OCI-LY3 (cell line): ENCODE data around the gene SPC24.
"Not testable (repeated sequence)": the region's sequence is repeated elsewhere in the genome, so short reads cannot be mapped to it uniquely, and the experiment has no call there.

Experiments used
- H2AFZ ChIP-seq: fragments of 200-600, 300-600 bp; shearing (Covaris generic); 2 replicates; pipeline ENCODE4 v1.6.0; 2014; ENCODE audit warnings: antibody characterized with exemption, low read depth, low read length
- H3K27ac ChIP-seq: fragments of 200-600, 300-600 bp; sonication (generic); 2 replicates; pipeline ENCODE4 v1.5.1; 2014; ENCODE audit warnings: mild to moderate bottlenecking, low read length, moderate library complexity, mixed read lengths
- H3K27me3 ChIP-seq: fragments of 200-600, 300-600 bp; sonication (generic); 2 replicates; pipeline ENCODE4 v1.6.1; 2014; ENCODE audit warnings: low read depth, low read length, mixed read lengths
- H3K36me3 ChIP-seq: fragments of 200-600, 300-600 bp; sonication (generic); replicated peaks from 2 replicates; pipeline ENCODE3; 2014; ENCODE audit warnings: low read depth, low read length, mixed read lengths
- H3K4me1 ChIP-seq: fragments of 300-600, 200-600 bp; sonication (generic); 2 replicates; pipeline ENCODE4 v1.6.1; 2014; ENCODE audit warnings: low read length, mixed read lengths
- H3K4me2 ChIP-seq: fragments of 200-600, 300-600 bp; sonication (generic); 2 replicates; pipeline ENCODE4 v1.6.1; 2014; ENCODE audit warnings: low read length, mixed read lengths
- H3K4me3 ChIP-seq: fragments of 300-600, 200-600 bp; sonication (generic); 2 replicates; pipeline ENCODE4 v1.5.1; 2014; ENCODE audit warnings: antibody characterized with exemption, mild to moderate bottlenecking, low read length, moderate library complexity
- H3K79me2 ChIP-seq: fragments of 300-600, 200-600 bp; shearing (Covaris generic); 2 replicates; pipeline ENCODE4 v1.6.1; 2014; ENCODE audit warnings: mild to moderate bottlenecking, low read length, mixed read lengths
- H3K9ac ChIP-seq: fragments of 300-600, 200-600 bp; shearing (Covaris generic); 2 replicates; pipeline ENCODE4 v1.6.0; 2014; ENCODE audit warnings: mild to moderate bottlenecking, low read length, moderate library complexity
- H3K9me3 ChIP-seq: fragments of 200-600, 300-600 bp; shearing (Covaris generic); 2 replicates; pipeline ENCODE4 v1.6.1; 2014; ENCODE audit warnings: low read length, mixed read lengths; ENCODE audit not compliant: insufficient read depth
- H4K20me1 ChIP-seq: fragments of 200-600, 300-600 bp; sonication (generic); 2 replicates; pipeline ENCODE4 v1.6.1; 2016; ENCODE audit warnings: low read length, mixed read lengths; ENCODE audit not compliant: insufficient read depth
- CTCF ChIP-seq: fragments of 200-600, 300-600 bp; sonication (generic); IDR thresholded peaks from 2 replicates; pipeline ENCODE4 v1.5.1; 2014; ENCODE audit warnings: antibody characterized with exemption, low read length, low read depth
- EZH2phosphoT487 ChIP-seq: fragments of 200-600 bp; shearing (Covaris generic); IDR thresholded peaks from 2 replicates; pipeline ENCODE4 v1.6.1; 2018; ENCODE audit warnings: antibody characterized with exemption, mixed run types, low read depth

The SPC24 gene

GRCh38 chr19:11142528-11143171 lies 12.9 kb downstream of the SPC24 start:
- Histone ChIP-seq H3K9ac (no peak overlapping the region), H4K20me1 (no peaks in the 10 kb centered on the region), H2AFZ (no peak overlapping the region), H3K4me1 (peaks cover 6% of the 10 kb centered on the region; the same call in 1 of the 2 replicates), H3K27ac (no peak overlapping the region), H3K9me3 (no peaks in the 10 kb centered on the region), H3K27me3 (peaks cover 16% of the 10 kb centered on the region), H3K79me2 (no peaks in the 10 kb centered on the region), H3K4me3 (no peak overlapping the region), H3K36me3 (peaks cover 17% of the 10 kb centered on the region), H3K4me2 (no peak overlapping the region)
- no peak for TF ChIP-seq CTCF
- no peak for TF ChIP-seq EZH2phosphoT487

GRCh38 chr19:11141937-11142527 lies 13.6 kb downstream of the SPC24 start:
- Histone ChIP-seq H3K27ac (no peak overlapping the region), H3K4me2 (no peak overlapping the region), H3K4me1 (peaks cover 6% of the 10 kb centered on the region; the same call in 1 of the 2 replicates)

GRCh38 chr19:11140896-11141295 lies 14.7 kb downstream of the SPC24 start:
- TF ChIP-seq CTCF (no peak), EZH2phosphoT487 (no peak)
- no peak overlapping the region for H3K27ac ChIP-seq
- no peak overlapping the region for H3K4me2 ChIP-seq
- H3K9me3 ChIP-seq: no peaks in the 10 kb centered on the region
- no peak overlapping the region for H3K9ac ChIP-seq
- H3K27me3 ChIP-seq: peaks cover 16% of the 10 kb centered on the region
- peaks cover 6% of the 10 kb centered on the region; the same call in 1 of the 2 replicates for H3K4me1 ChIP-seq
- H3K36me3 ChIP-seq: peaks cover 9% of the 10 kb centered on the region
- no peaks in the 10 kb centered on the region for H3K79me2 ChIP-seq
- no peak overlapping the region for H2AFZ ChIP-seq
- H3K4me3 ChIP-seq: no peak overlapping the region
- no peaks in the 10 kb centered on the region for H4K20me1 ChIP-seq

More at GRCh38 chr19:11141937-11142527, 13.6 kb downstream of the SPC24 start:
- Histone ChIP-seq H4K20me1 (no peaks in the 10 kb centered on the region), H2AFZ (no peak overlapping the region), H3K9ac (no peak overlapping the region), H3K36me3 (peaks cover 14% of the 10 kb centered on the region), H3K9me3 (no peaks in the 10 kb centered on the region), H3K79me2 (no peaks in the 10 kb centered on the region), H3K27me3 (peaks cover 16% of the 10 kb centered on the region), H3K4me3 (no peak overlapping the region)
- TF ChIP-seq CTCF: peak; percentile 15; the same call in 1 of the 2 replicates
- no peak for TF ChIP-seq EZH2phosphoT487

- H3K27ac ChIP-seq, H3K4me1 ChIP-seq, H3K9ac ChIP-seq: not testable (repeated sequence)
Measured at GRCh38 chr19:11140023-11140538, 15.5 kb downstream of the SPC24 start.

More at GRCh38 chr19:11140023-11140538, 15.5 kb downstream of the SPC24 start:
- peaks cover 16% of the 10 kb centered on the region for H3K27me3 ChIP-seq
- not testable (repeated sequence) for H3K79me2 ChIP-seq, H3K36me3 ChIP-seq, H3K4me3 ChIP-seq, H4K20me1 ChIP-seq, H2AFZ ChIP-seq, H3K9me3 ChIP-seq, H3K4me2 ChIP-seq
